ENCODE data around the gene ALOX5AP. TPM values are rescaled to one million over a fixed set of nuclear protein-coding genes. Genes with fewer than 3 reads are reported as not detected.

The ALOX5AP gene
- total and polyA plus RNA-seq, 9 of the 15 experiments (the other 6 are each of a cell fraction or from before 2014, with no cell fraction given) = 0.31 TPM; not detected in 8

DNA sequence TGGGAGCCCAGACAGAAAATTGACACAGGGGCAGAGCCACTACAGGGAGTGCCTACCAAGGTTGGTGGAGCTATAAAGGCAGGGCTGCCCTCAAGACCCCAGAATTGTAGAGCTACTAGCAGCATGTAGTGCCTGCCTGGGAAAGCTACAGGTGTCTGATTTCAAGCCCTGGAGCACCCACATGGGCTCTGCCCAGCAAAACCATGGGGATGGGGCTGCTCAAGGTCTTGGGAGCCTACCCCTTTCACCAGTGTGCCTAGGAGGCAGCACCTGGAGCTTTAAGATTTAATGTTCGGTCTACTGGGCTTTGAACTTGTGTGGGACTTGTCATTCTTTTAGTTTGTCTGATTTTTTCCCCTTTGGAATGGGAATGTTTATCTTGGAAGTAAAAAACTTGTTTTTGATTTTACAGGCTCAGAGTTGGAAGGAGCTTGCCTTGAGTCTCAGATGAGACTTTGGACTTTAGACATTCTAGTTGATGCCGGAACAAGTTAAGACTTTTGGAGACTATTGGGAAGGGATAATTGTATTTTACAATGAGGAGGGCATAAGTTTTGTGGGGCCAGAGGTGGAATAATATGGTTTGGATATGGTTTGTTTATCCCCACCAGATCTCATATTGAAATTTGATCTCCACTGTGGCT lies 45.1 kb downstream of the ALOX5AP start (continued):
- no peak for TF ChIP-seq NR2C1 (IDR thresholded peaks at IDR 0.05)
- TF ChIP-seq NR2C1 (tag; IDR thresholded peaks at IDR 0.05) = no peak
- TF ChIP-seq PTTG1 (tag; IDR thresholded peaks at IDR 0.05; ENCODE audit: low read depth) = no peak
- TF ChIP-seq, protein P1, sequence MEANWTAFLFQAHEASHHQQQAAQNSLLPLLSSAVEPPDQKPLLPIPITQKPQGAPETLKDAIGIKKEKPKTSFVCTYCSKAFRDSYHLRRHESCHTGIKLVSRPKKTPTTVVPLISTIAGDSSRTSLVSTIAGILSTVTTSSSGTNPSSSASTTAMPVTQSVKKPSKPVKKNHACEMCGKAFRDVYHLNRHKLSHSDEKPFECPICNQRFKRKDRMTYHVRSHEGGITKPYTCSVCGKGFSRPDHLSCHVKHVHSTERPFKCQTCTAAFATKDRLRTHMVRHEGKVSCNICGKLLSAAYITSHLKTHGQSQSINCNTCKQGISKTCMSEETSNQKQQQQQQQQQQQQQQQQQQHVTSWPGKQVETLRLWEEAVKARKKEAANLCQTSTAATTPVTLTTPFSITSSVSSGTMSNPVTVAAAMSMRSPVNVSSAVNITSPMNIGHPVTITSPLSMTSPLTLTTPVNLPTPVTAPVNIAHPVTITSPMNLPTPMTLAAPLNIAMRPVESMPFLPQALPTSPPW (CRISPR knock-in tag; IDR thresholded peaks at IDR 0.05) = no peak
- no peak for TF ChIP-seq EHMT2 (IDR thresholded peaks at IDR 0.05)
- TF ChIP-seq BRD4 (IDR thresholded peaks at IDR 0.05) = no peak
- TF ChIP-seq, protein P2, sequence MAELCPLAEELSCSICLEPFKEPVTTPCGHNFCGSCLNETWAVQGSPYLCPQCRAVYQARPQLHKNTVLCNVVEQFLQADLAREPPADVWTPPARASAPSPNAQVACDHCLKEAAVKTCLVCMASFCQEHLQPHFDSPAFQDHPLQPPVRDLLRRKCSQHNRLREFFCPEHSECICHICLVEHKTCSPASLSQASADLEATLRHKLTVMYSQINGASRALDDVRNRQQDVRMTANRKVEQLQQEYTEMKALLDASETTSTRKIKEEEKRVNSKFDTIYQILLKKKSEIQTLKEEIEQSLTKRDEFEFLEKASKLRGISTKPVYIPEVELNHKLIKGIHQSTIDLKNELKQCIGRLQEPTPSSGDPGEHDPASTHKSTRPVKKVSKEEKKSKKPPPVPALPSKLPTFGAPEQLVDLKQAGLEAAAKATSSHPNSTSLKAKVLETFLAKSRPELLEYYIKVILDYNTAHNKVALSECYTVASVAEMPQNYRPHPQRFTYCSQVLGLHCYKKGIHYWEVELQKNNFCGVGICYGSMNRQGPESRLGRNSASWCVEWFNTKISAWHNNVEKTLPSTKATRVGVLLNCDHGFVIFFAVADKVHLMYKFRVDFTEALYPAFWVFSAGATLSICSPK (IDR thresholded peaks at IDR 0.05; ENCODE audit: borderline replicate concordance) = no peak
- TF ChIP-seq ZNF24 (IDR thresholded peaks at IDR 0.05) = no peak

Data from K562 (cell line).